Panc1 (cell line): Measurements from ENCODE around the gene PRND. TPM values are rescaled to one million over a fixed set of nuclear protein-coding genes. Genes with fewer than 3 reads are reported as not detected.

Experiments
- ATAC-seq: fragments of 200-7000 bp; cut with Tn5 transposase; 2 replicates; pipeline ENCODE4 v1.9.1; 2020; ENCODE audit warnings: mild to moderate bottlenecking, moderate library complexity
- BruUV-seq: library from RNA; stranded (reverse); fragments of 400-500 nt; replicated peaks from 2 replicates; lab custom pipeline; 2021; lab: Mats Ljungman, UMichigan
- CTCF ChIA-PET: fragments of 300-600 bp; sonication (Branson Sonifier 250); formaldehyde crosslinking; loops from one replicate; lab custom pipeline; 2022; ENCODE audit warnings: antibody characterized with exemption; lab: Charles Lee
- POLR2A ChIA-PET: fragments of 300-600 bp; sonication (Branson Sonifier 250); formaldehyde crosslinking; loops from one replicate; lab custom pipeline; 2022; ENCODE audit warnings: antibody characterized with exemption; lab: Charles Lee
- DNase-seq: peaks from one replicate; pipeline ENCODE4 v3.0.0-alpha.2; 2010; ENCODE audit warnings: low read depth, low spot score
- H3K27ac ChIP-seq: 2 replicates; pipeline ENCODE4 v1.5.1; 2011; ENCODE audit warnings: mild to moderate bottlenecking, low read length, inconsistent platforms
- H3K27me3 ChIP-seq: fragments of 200-500 bp; sonication (Bioruptor generic); 2 replicates; pipeline ENCODE4 v1.6.0; 2014; ENCODE audit warnings: low read length, inconsistent platforms; ENCODE audit not compliant: control insufficient read depth, insufficient read depth
- H3K36me3 ChIP-seq: fragments of 200-500 bp; sonication (Bioruptor generic); 2 replicates; pipeline ENCODE4 v1.5.1; 2014; ENCODE audit warnings: inconsistent platforms, mild to moderate bottlenecking, low read length, moderate library complexity; ENCODE audit not compliant: control insufficient read depth, insufficient read depth
- H3K4me1 ChIP-seq: 2 replicates; pipeline ENCODE4 v1.5.1; 2011; ENCODE audit warnings: inconsistent platforms, mild to moderate bottlenecking, low read length, moderate library complexity; ENCODE audit not compliant: control insufficient read depth, insufficient read depth
- H3K4me3 ChIP-seq, 2 experiments: 2 replicates each; pipeline ENCODE4 v1.5.1; 2011 to 2012; ENCODE audit warnings: low read depth in 2 of 2, low read length in 2 of 2, mild to moderate bottlenecking in 2 of 2, inconsistent platforms in 1 of 2, moderate library complexity in 1 of 2
- H3K9me3 ChIP-seq: fragments of 200-500 bp; sonication (Bioruptor generic); 2 replicates; pipeline ENCODE4 v1.5.1; 2014; ENCODE audit warnings: low read depth, mild to moderate bottlenecking, inconsistent platforms, low read length, moderate library complexity; ENCODE audit not compliant: control insufficient read depth, insufficient read depth
- CTCF ChIP-seq: fragments of 450-650 bp; IDR thresholded peaks from 2 replicates; pipeline ENCODE4 v1.5.1; 2017; ENCODE audit warnings: mild to moderate bottlenecking
- POLR2AphosphoS5 ChIP-seq: IDR thresholded peaks from 2 replicates; pipeline ENCODE4 v1.6.1; 2012; ENCODE audit warnings: mild to moderate bottlenecking, low read depth, low read length, moderate library complexity
- REST ChIP-seq, 2 experiments: IDR thresholded peaks; 2 replicates each; pipeline ENCODE4 v1.6.1; 2011 to 2012; ENCODE audit warnings: low read depth in 2 of 2, control low read depth in 1 of 2, low read length in 1 of 2, mild to moderate bottlenecking in 1 of 2, moderate library complexity in 1 of 2; ENCODE audit not compliant: insufficient read depth in 1 of 2
- SIN3A ChIP-seq: IDR thresholded peaks from 2 replicates; pipeline ENCODE4 v1.6.1; 2012; ENCODE audit warnings: low read depth, mild to moderate bottlenecking, low read length, moderate library complexity, borderline replicate concordance; ENCODE audit not compliant: insufficient read depth
- TCF7L2 ChIP-seq: IDR thresholded peaks from 2 replicates; pipeline ENCODE4 v1.6.1; 2011; ENCODE audit warnings: mild to moderate bottlenecking, low read depth, low read length, inconsistent platforms
- in situ Hi-C: cut with HindIII; loops from 2 replicates; pipeline ENCODE4 v1.10.0; 2016; ENCODE audit warnings: low sequenced_read_pairs, low pct_unique_long_range_greater_than_20kb
- intact Hi-C: fragments of 100-400 bp; cut with micrococcal nuclease; formaldehyde crosslinking; loops from one replicate; pipeline ENCODE4 v1.10.0; 2022; ENCODE audit not compliant: unreplicated experiment
- total RNA-seq: library from RNA; stranded (reverse); gene quantifications from one replicate; pipeline ENCODE4 v1.2.1, GENCODE V29; 2021; ENCODE audit not compliant: unreplicated experiment

The PRND gene
- total RNA-seq, 1 experiment from 2014 or later, result not detected

GRCh38 chr20:4736875-4737274 is 15.2 kb downstream of the PRND start:
- intact Hi-C loops, result no loop called here
- Histone ChIP-seq H3K4me3 (no peak overlapping the region), H3K9me3 (no peaks in the 10 kb centered on the region), H3K36me3 (no peaks in the 10 kb centered on the region), H3K4me1 (no peaks in the 10 kb centered on the region), H3K27ac (no peak overlapping the region), H3K27me3 (peaks cover 10% of the 10 kb centered on the region)
- ATAC-seq, result no peak
- no TSS peak for BruUV-seq
- no peak for DNase-seq
- CTCF ChIA-PET, result interaction anchor here (0.7 kb wide), 1 partner anchor 256 kb away, joined by 4 read pairs; no protein-coding TSS in a partner anchor
- POLR2A ChIA-PET, result no interaction called here
- TF ChIP-seq TCF7L2 (no peak), POLR2AphosphoS5 (no peak), REST (IDR thresholded peaks at IDR 0.05; ENCODE audit: insufficient read depth in 1 of 2, low read depth in 2 of 2, low read length in 1 of 2) (no peak)
- in situ Hi-C loops, result no loop called here

GRCh38 chr20:4737857-4738627 is 16.3 kb downstream of the PRND start:
- H3K27me3 ChIP-seq, result peaks cover 8% of the 10 kb centered on the region
- no peak overlapping the region for H3K27ac ChIP-seq
- no peaks in the 10 kb centered on the region for H3K36me3 ChIP-seq
- H3K4me3 ChIP-seq, result no peak overlapping the region
- no TSS peak for BruUV-seq
- CTCF ChIA-PET, result interaction anchor here (0.6 kb wide), 1 partner anchor 115 kb away, joined by 4 read pairs; no protein-coding TSS in a partner anchor
- H3K9me3 ChIP-seq, result no peaks in the 10 kb centered on the region
- ATAC-seq, result no peak
- TF ChIP-seq REST (IDR thresholded peaks at IDR 0.05; ENCODE audit: insufficient read depth in 1 of 2, low read depth in 2 of 2, low read length in 1 of 2) (no peak), SIN3A (no peak), POLR2AphosphoS5 (no peak), CTCF (no peak), TCF7L2 (no peak)
- DNase-seq, result no peak
- in situ Hi-C loops, result no loop called here
- intact Hi-C loops, result no loop called here
- H3K4me1 ChIP-seq, result no peaks in the 10 kb centered on the region
- POLR2A ChIA-PET, result no interaction called here
